ENCODE measurements around the gene AGER. TPM values are rescaled to one million over a fixed set of nuclear protein-coding genes. Genes with fewer than 3 reads are reported as not detected.

Gene AGER
- total and polyA plus RNA-seq, 2 donors (not counting 3 experiments of a cell fraction or from before 2014, with no cell fraction given), result 5.1 to 18.5 TPM

GRCh38 chr6:32132110-32132509, 51.9 kb downstream of the AGER start:
- Histone ChIP-seq H3K27me3 (ENCODE audit: control insufficient read depth in 2 of 2, insufficient read depth in 2 of 2, low read length in 2 of 2) (peaks cover 5 to 10% of the 10 kb centered on the region in 2 experiments), H3K9me3 (replicated peaks; ENCODE audit: control insufficient read depth, insufficient read depth, low read length) (no peaks in the 10 kb centered on the region), H3K27ac (ENCODE audit: insufficient read depth, low read depth, low read length) (no peak overlapping the region), H3K4me3 (replicated peaks in 1 of 3; ENCODE audit: insufficient read depth in 1 of 3, low read depth in 1 of 3, low read length in 3 of 3) (no peak overlapping the region), H3K4me1 (ENCODE audit: control insufficient read depth, extremely low read depth, insufficient read depth, low read length) (peaks cover 17% of the 10 kb centered on the region), H3K9ac (replicated peaks; ENCODE audit: extremely low read depth, insufficient read depth, low read length) (no peak overlapping the region), H3K4me2 (ENCODE audit: insufficient read depth, low read length) (no peak overlapping the region), H4K20me1 (replicated peaks; ENCODE audit: control insufficient read depth, extremely low read depth, insufficient read depth, low read length) (no peaks in the 10 kb centered on the region), H3K36me3 (ENCODE audit: control insufficient read depth in 2 of 2, extremely low read depth in 1 of 2, insufficient read depth in 2 of 2, low read length in 2 of 2) (no peaks in the 10 kb centered on the region), H3K79me2 (ENCODE audit: control insufficient read depth, insufficient read depth, low read length) (peaks cover 7% of the 10 kb centered on the region), H3K9me1 (replicated peaks; ENCODE audit: control insufficient read depth, extremely low read depth, insufficient read depth, low read length) (no peaks in the 10 kb centered on the region), H2AFZ (ENCODE audit: low read depth, low read length) (no peak overlapping the region)
- no peak for DNase-seq (ENCODE audit: low read depth, low spot score)
- TF ChIP-seq MYC (IDR thresholded peaks at IDR 0.05; ENCODE audit: low read depth, low read length) (no peak), CTCF (IDR thresholded peaks at IDR 0.05; ENCODE audit: extremely low read depth in 1 of 2, insufficient read depth in 1 of 2, low read depth in 1 of 2, low read length in 2 of 2) (no peak), EZH2 (IDR thresholded peaks at IDR 0.05; ENCODE audit: borderline replicate concordance, low read depth, low read length, severe bottlenecking) (no peak), GATA2 (IDR thresholded peaks at IDR 0.05; ENCODE audit: insufficient read depth, insufficient read length, low read depth, low read length) (no peak), POLR2A (IDR thresholded peaks at IDR 0.05; ENCODE audit: low read depth, low read length) (no peak), FOS (IDR thresholded peaks at IDR 0.05; ENCODE audit: borderline replicate concordance, insufficient read depth, low read length) (no peak), MAX (IDR thresholded peaks at IDR 0.05; ENCODE audit: insufficient read depth, insufficient read length) (no peak), JUN (IDR thresholded peaks at IDR 0.05; ENCODE audit: borderline replicate concordance, insufficient read depth, insufficient read length, low read depth) (no peak), POLR2AphosphoS5 (IDR thresholded peaks at IDR 0.05; ENCODE audit: insufficient read depth, low read depth, low read length) (no peak)
- dilution Hi-C loops (cut with MboI; ENCODE audit: extremely low pct_ligation_motif_present, low sequenced_read_pairs) (no loop called here), intact Hi-C loops (cut with micrococcal nuclease) (no loop called here)
- BruUV-seq (replicated peaks), result no TSS peak
- POLR2A ChIA-PET, result no interaction called here
- CTCF ChIA-PET, result no interaction called here
- no peak for FAIRE-seq

Data from endothelial cell of umbilical vein (primary cell).